DND-41 (cell line): ENCODE measurements around the gene DENND1C.

ENCODE experiments used
- ATAC-seq: fragments of 200-7000 bp; cut with Tn5 transposase; 3 replicates; pipeline ENCODE4 v1.9.1; 2021; ENCODE audit warnings: low read depth; ENCODE audit not compliant: insufficient read depth
- DNase-seq: peaks from one replicate; pipeline ENCODE4 v3.0.0-alpha.2; 2020
- H2AFZ ChIP-seq: 2 replicates; pipeline ENCODE4 v1.6.0; 2012; ENCODE audit warnings: low read depth, low read length
- H3K27ac ChIP-seq: 2 replicates; pipeline ENCODE4 v1.5.1; 2012; ENCODE audit warnings: low read length, inconsistent platforms
- H3K27me3 ChIP-seq: fragments of 200-600 bp; sonication (generic); 2 replicates; pipeline ENCODE4 v1.6.0; 2012; ENCODE audit warnings: low read length, mild to moderate bottlenecking, inconsistent platforms; ENCODE audit not compliant: insufficient read depth, poor library complexity
- H3K36me3 ChIP-seq: 2 replicates; pipeline ENCODE4 v1.5.1; 2012; ENCODE audit warnings: low read length, inconsistent platforms; ENCODE audit not compliant: insufficient read depth
- H3K4me1 ChIP-seq: 2 replicates; pipeline ENCODE4 v1.5.1; 2012; ENCODE audit warnings: mild to moderate bottlenecking, low read length; ENCODE audit not compliant: insufficient read depth
- H3K4me2 ChIP-seq: 2 replicates; pipeline ENCODE4 v1.6.0; 2012; ENCODE audit warnings: mild to moderate bottlenecking, moderate library complexity, low read length, inconsistent platforms; ENCODE audit not compliant: insufficient read depth
- H3K4me3 ChIP-seq, 2 experiments: fragments of 200-600 bp in 1 of 2; shearing (Covaris generic) in 1 of 2; 2 replicates each; pipeline ENCODE4 v1.5.1; 2012 to 2016; ENCODE audit warnings: inconsistent platforms in 2 of 2, low read length in 2 of 2, mild to moderate bottlenecking in 2 of 2, low read depth in 1 of 2, moderate library complexity in 1 of 2
- H3K79me2 ChIP-seq: 2 replicates; pipeline ENCODE4 v1.6.0; 2012; ENCODE audit warnings: low read length, inconsistent platforms; ENCODE audit not compliant: insufficient read depth
- H3K9ac ChIP-seq: 2 replicates; pipeline ENCODE4 v1.6.0; 2012; ENCODE audit warnings: low read depth, mild to moderate bottlenecking, inconsistent platforms, low read length, moderate library complexity
- H3K9me3 ChIP-seq: 2 replicates; pipeline ENCODE4 v1.5.1; 2012; ENCODE audit warnings: low read length, moderate library complexity, mild to moderate bottlenecking, inconsistent platforms; ENCODE audit not compliant: insufficient read depth, severe bottlenecking
- H4K20me1 ChIP-seq: 2 replicates; pipeline ENCODE4 v1.6.0; 2012; ENCODE audit warnings: low read length; ENCODE audit not compliant: insufficient read depth
- CTCF ChIP-seq: IDR thresholded peaks from 2 replicates; pipeline ENCODE4 v1.5.1; 2012; ENCODE audit warnings: borderline replicate concordance, low read length, moderate library complexity, mild to moderate bottlenecking; ENCODE audit not compliant: poor library complexity, severe bottlenecking; ENCODE audit errors: extremely low read depth
- EZH2 ChIP-seq: IDR thresholded peaks from 3 replicates; pipeline ENCODE4 v1.6.1; 2012; ENCODE audit warnings: borderline replicate concordance, low read depth, mild to moderate bottlenecking, moderate library complexity, low read length, inconsistent platforms; ENCODE audit not compliant: severe bottlenecking

DENND1C gene

GRCh38 chr19:6480848-6481415 is 655 bp downstream of the DENND1C start:
- Histone ChIP-seq H3K4me1 (peaks cover 28% of the 10 kb centered on the region), H3K9ac (peak overlapping the region; percentile 79), H3K4me3 (peak overlapping the region; percentile 53 to 77; a peak in 3 of 4 replicates), H3K79me2 (peaks cover 20% of the 10 kb centered on the region), H3K27me3 (no peaks in the 10 kb centered on the region), H3K9me3 (no peaks in the 10 kb centered on the region), H2AFZ (peak overlapping the region; percentile 75), H3K27ac (peak overlapping the region; percentile 92), H3K36me3 (peaks cover 24% of the 10 kb centered on the region), H4K20me1 (no peaks in the 10 kb centered on the region), H3K4me2 (peak overlapping the region; percentile 88)
- TF ChIP-seq CTCF (no peak), EZH2 (no peak)
- ATAC-seq (peak; percentile 51), DNase-seq (peak; percentile 50)

- H3K4me3 ChIP-seq, result no peak overlapping the region
- peaks cover 28% of the 10 kb centered on the region for H3K4me1 ChIP-seq
- no peaks in the 10 kb centered on the region for H4K20me1 ChIP-seq
- no peak overlapping the region for H3K9ac ChIP-seq
- peak overlapping the region; percentile 25; the same call in 1 of the 2 replicates for H3K4me2 ChIP-seq
- no peak for ATAC-seq
- peak overlapping the region; percentile 57 for H3K27ac ChIP-seq
- H3K79me2 ChIP-seq, result peaks cover 20% of the 10 kb centered on the region
- no peaks in the 10 kb centered on the region for H3K9me3 ChIP-seq
- TF ChIP-seq CTCF (no peak), EZH2 (no peak)
- peaks cover 34% of the 10 kb centered on the region for H3K36me3 ChIP-seq
- no peaks in the 10 kb centered on the region for H3K27me3 ChIP-seq
- no peak overlapping the region for H2AFZ ChIP-seq
- no peak for DNase-seq
Measured at GRCh38 chr19:6479836-6480398, 1.7 kb downstream of the DENND1C start.

GRCh38 chr19:6478815-6479214 is 2.8 kb downstream of the DENND1C start:
- H3K79me2 ChIP-seq, result peaks cover 20% of the 10 kb centered on the region
- no peaks in the 10 kb centered on the region for H3K27me3 ChIP-seq
- H4K20me1 ChIP-seq, result no peaks in the 10 kb centered on the region
- DNase-seq (no peak), ATAC-seq (no peak)
- H3K9me3 ChIP-seq, result no peaks in the 10 kb centered on the region
- peaks cover 38% of the 10 kb centered on the region for H3K36me3 ChIP-seq
- no peak overlapping the region for H3K4me3 ChIP-seq
- H3K9ac ChIP-seq, result no peak overlapping the region
- H3K4me1 ChIP-seq, result peaks cover 28% of the 10 kb centered on the region
- peak overlapping the region; percentile 10; the same call in 1 of the 2 replicates for H3K27ac ChIP-seq
- H2AFZ ChIP-seq, result no peak overlapping the region
- H3K4me2 ChIP-seq, result no peak overlapping the region
- TF ChIP-seq EZH2, result no peak
- no peak for TF ChIP-seq CTCF

GRCh38 chr19:6476896-6477431 is 4.6 kb downstream of the DENND1C start:
- Histone ChIP-seq H3K9me3 (no peaks in the 10 kb centered on the region), H3K27me3 (no peaks in the 10 kb centered on the region), H4K20me1 (no peaks in the 10 kb centered on the region), H3K4me3 (no peak overlapping the region), H3K4me1 (peaks cover 22% of the 10 kb centered on the region), H3K36me3 (peaks cover 38% of the 10 kb centered on the region), H3K79me2 (peaks cover 18% of the 10 kb centered on the region), H2AFZ (no peak overlapping the region), H3K4me2 (no peak overlapping the region), H3K9ac (no peak overlapping the region), H3K27ac (no peak overlapping the region)
- DNase-seq, result no peak
- no peak for ATAC-seq
- TF ChIP-seq CTCF (no peak), EZH2 (no peak)
